ENCODE results near the gene NR1I2. TPM values are rescaled to one million over a fixed set of nuclear protein-coding genes. Genes with fewer than 3 reads are reported as not detected.

The NR1I2 gene
- total RNA-seq, 1 donor from 2014 or later: 0.11 TPM

DNA sequence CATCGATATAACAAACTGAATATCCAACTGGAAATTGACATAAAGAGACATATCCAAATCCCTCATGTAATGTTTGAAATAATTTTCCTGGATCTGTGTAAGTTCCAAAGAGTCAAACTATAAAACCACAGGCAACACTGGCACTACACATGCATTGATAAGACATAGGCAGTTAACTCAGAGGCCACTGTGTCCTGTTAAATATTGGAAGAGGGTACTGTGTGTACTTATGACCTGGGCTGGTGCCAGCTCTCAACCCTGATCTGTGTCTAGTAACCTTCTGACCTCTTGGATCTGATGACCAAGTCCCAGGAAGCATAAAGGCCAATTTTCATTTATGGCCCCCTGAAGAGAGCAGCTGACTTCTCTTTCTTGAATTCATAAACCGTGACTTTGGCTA is 4.5 kb downstream of the NR1I2 start:
- intact Hi-C loops (cut with micrococcal nuclease): no loop called here
- no peaks in the 10 kb centered on the region for H3K4me1 Mint-ChIP-seq (ENCODE audit: low read depth)
- H3K27ac Mint-ChIP-seq: no peak overlapping the region
- DNase-seq (ENCODE audit: low spot score): no peak
- no peak overlapping the region for H3K4me3 Mint-ChIP-seq (ENCODE audit: low read depth)
- no peaks in the 10 kb centered on the region for H3K9me3 Mint-ChIP-seq
- no peaks in the 10 kb centered on the region for H3K36me3 Mint-ChIP-seq (ENCODE audit: low read depth)
- peaks cover 2% of the 10 kb centered on the region for H3K27me3 Mint-ChIP-seq (ENCODE audit: low read depth)

DNA sequence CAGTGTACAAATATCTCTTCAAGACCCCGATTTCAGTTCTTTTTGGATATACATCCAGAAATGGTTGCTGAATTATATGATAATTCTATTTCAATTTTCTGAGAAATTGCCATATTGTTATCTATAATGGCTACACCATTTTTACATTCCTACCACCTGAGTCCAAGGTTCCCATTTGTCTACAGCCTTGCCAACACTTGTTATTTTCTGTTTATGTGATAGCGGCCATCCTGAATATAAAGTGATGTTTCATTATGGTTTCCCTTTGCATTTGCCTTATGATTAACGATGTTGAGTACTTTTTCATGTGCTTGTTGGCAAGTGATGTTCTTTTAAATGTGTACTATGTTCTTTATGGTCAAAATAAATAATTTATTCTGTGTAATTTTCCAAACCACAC is 8.5 kb downstream of the NR1I2 start:
- intact Hi-C loops (cut with micrococcal nuclease): no loop called here
- Mint-ChIP-seq H3K4me1 (ENCODE audit: low read depth) (no peaks in the 10 kb centered on the region), H3K4me3 (ENCODE audit: low read depth) (no peak overlapping the region), H3K36me3 (ENCODE audit: low read depth) (no peaks in the 10 kb centered on the region), H3K9me3 (no peaks in the 10 kb centered on the region), H3K27me3 (ENCODE audit: low read depth) (peaks cover 1% of the 10 kb centered on the region), H3K27ac (no peak overlapping the region)
- no peak for DNase-seq (ENCODE audit: low spot score)

DNA sequence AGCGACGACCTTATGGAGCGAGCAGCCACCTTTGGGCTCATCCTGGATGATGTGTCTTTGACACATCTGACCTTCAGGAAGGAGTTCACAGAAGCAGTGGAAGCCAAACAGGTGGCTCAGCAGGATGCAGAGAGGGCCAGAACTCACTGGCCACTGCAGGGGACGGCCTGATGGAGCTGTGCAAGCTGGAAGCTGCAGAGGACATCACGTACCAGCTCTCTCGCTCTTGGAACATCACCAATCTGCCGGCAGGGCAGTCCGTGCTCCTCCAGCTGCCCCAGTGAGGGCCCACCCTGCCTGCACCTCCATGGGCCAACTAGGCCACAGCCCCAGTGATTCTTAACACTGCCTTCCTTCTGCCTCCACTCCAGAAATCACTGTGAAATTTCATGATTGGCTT is 10.4 kb downstream of the NR1I2 start:
- no peak overlapping the region for H3K4me3 Mint-ChIP-seq (ENCODE audit: low read depth)
- intact Hi-C loops (cut with micrococcal nuclease): no loop called here
- no peaks in the 10 kb centered on the region for H3K36me3 Mint-ChIP-seq (ENCODE audit: low read depth)
- no peaks in the 10 kb centered on the region for H3K4me1 Mint-ChIP-seq (ENCODE audit: low read depth)
- H3K9me3 Mint-ChIP-seq: no peaks in the 10 kb centered on the region
- peaks cover 12% of the 10 kb centered on the region for H3K27me3 Mint-ChIP-seq (ENCODE audit: low read depth)
- H3K27ac Mint-ChIP-seq: no peak overlapping the region
- DNase-seq (ENCODE audit: low spot score): no peak

DNA sequence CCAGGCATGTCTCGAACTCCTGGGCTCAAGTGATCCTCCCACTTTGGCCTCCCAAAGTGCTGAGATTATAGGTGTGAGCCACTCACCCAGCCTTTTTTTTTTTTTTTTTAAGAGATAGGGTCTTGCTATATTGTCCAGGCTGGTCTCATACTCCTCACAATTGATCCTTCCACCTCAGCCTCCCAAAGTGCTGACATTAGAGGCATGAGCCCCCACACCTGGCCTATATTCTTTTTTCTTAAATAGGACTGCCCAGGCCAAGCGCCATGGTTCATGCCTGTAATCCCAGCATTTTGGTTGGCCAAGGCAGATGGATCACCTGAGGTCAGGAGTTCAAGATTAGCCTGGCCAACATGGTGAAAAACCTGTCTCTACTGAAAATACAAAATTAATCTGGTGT is 12.5 kb downstream of the NR1I2 start:
- H3K36me3 Mint-ChIP-seq (ENCODE audit: low read depth): no peaks in the 10 kb centered on the region
- H3K27me3 Mint-ChIP-seq (ENCODE audit: low read depth): peaks cover 12% of the 10 kb centered on the region

DNA sequence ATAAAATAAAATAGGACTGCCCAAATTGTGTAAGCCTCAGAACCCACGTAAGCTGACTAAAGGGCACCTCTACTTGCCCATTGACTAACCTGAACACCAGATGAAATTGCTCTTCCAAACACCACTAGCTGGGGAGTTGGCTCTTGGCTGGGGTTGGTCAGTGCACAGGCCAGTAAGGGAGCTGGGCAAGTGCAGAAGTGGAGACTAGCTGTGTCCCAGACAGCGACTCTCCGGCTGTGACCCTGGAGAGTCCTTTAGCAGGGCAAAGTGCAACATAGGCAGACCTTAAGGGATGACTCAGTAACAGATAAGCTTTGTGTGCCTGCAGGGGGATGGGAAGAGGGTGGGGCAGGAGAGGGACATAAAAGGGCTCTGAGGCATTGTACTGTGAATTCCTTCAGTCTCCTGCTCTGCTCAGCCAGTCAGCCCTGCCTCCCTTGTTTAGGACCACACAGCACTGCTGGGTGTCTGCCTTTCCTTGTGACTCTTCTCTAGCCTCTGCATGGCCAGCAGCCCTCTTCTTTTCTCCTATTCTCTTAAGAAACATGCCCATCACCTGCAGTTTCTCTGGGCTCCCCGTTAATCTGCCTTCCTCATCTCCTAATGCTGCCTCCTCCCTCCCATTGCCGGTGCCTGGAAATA is 13.2 kb downstream of the NR1I2 start:
- no peak for DNase-seq (ENCODE audit: low spot score)
- no peak overlapping the region for H3K27ac Mint-ChIP-seq
- H3K27me3 Mint-ChIP-seq (ENCODE audit: low read depth): peaks cover 15% of the 10 kb centered on the region
- H3K36me3 Mint-ChIP-seq (ENCODE audit: low read depth): no peaks in the 10 kb centered on the region
- no peaks in the 10 kb centered on the region for H3K4me1 Mint-ChIP-seq (ENCODE audit: low read depth)
- intact Hi-C loops (cut with micrococcal nuclease): no loop called here
- H3K9me3 Mint-ChIP-seq: no peaks in the 10 kb centered on the region
- H3K4me3 Mint-ChIP-seq (ENCODE audit: low read depth): no peak overlapping the region

More for the DNA sequence above, 12.5 kb downstream of the NR1I2 start:
- no peak for DNase-seq (ENCODE audit: low spot score)
- no peaks in the 10 kb centered on the region for H3K9me3 Mint-ChIP-seq
- no peak overlapping the region for H3K27ac Mint-ChIP-seq
- H3K4me3 Mint-ChIP-seq (ENCODE audit: low read depth): no peak overlapping the region
- no peaks in the 10 kb centered on the region for H3K4me1 Mint-ChIP-seq (ENCODE audit: low read depth)
- intact Hi-C loops (cut with micrococcal nuclease): no loop called here

DNA sequence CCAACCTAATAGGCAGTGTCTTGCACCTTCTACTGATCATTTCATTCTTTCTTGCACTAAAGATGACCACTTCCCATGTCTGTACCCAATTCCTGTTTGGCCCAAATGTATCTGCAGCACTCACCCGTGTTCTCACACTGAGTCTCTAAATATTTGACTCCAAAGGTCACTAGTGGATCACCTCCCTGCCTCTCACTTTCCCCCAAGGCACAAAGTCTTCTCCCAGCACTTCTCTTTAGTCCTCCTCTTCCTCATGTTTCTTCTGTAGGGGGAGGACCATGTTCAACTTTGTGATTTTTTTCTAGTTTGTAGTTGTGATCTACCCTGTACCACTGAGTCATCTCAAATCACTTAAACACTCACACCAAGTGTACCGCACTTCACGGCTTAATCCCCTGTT is 13.9 kb downstream of the NR1I2 start:
- no peaks in the 10 kb centered on the region for H3K36me3 Mint-ChIP-seq (ENCODE audit: low read depth)
- H3K4me1 Mint-ChIP-seq (ENCODE audit: low read depth): no peaks in the 10 kb centered on the region
- no peaks in the 10 kb centered on the region for H3K9me3 Mint-ChIP-seq
- H3K4me3 Mint-ChIP-seq (ENCODE audit: low read depth): no peak overlapping the region
- H3K27ac Mint-ChIP-seq: no peak overlapping the region
- H3K27me3 Mint-ChIP-seq (ENCODE audit: low read depth): peaks cover 21% of the 10 kb centered on the region
- intact Hi-C loops (cut with micrococcal nuclease): no loop called here
- DNase-seq (ENCODE audit: low spot score): no peak

DNA sequence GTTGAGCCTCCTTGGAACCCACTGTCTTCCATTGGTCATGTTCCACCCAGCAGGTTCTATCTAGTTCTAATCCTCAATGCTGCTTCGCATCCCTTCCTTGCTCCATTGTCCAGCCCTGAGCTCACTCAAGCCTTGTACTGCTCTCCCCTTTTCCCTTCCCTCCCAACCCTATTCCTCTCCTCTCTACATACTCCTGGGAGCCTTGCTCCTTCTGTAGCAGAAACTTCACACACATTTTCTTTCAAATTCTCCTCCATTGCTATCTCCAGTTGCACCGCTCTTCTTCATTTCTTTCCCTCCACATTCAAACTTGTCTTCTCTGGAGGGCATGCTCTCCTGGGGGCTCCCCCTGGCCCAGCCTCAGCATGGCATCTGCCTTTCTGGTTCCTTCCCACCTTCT is 14.5 kb downstream of the NR1I2 start:
- no peak overlapping the region for H3K4me3 Mint-ChIP-seq (ENCODE audit: low read depth)
- H3K4me1 Mint-ChIP-seq (ENCODE audit: low read depth): no peaks in the 10 kb centered on the region
- no peak overlapping the region for H3K27ac Mint-ChIP-seq
- H3K27me3 Mint-ChIP-seq (ENCODE audit: low read depth): peaks cover 21% of the 10 kb centered on the region
- no peak for DNase-seq (ENCODE audit: low spot score)
- intact Hi-C loops (cut with micrococcal nuclease): no loop called here
- H3K9me3 Mint-ChIP-seq: no peaks in the 10 kb centered on the region
- H3K36me3 Mint-ChIP-seq (ENCODE audit: low read depth): no peaks in the 10 kb centered on the region

DNA sequence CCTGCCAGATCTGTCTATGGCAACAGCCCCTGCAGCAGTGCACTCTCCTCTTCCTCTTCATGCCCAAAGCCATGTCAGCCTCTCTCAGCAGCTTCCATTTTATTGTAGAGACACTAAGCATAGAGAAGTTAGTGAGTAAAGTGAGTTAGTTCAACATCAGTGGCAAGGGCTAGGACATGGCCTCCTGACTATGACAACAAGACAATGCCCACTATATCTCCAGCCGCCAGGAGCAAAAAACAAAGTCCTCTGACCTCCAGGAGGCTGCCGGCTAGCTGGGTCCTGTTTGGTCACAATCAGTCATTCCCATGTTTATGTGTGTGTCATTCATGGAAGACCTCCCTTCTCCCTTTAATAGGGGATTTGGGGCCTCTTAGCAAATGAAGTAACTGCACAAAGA is 14.9 kb downstream of the NR1I2 start:
- Mint-ChIP-seq H3K4me1 (ENCODE audit: low read depth) (no peaks in the 10 kb centered on the region), H3K27me3 (ENCODE audit: low read depth) (peaks cover 21% of the 10 kb centered on the region), H3K36me3 (ENCODE audit: low read depth) (no peaks in the 10 kb centered on the region), H3K9me3 (no peaks in the 10 kb centered on the region), H3K4me3 (ENCODE audit: low read depth) (no peak overlapping the region), H3K27ac (no peak overlapping the region)
- intact Hi-C loops (cut with micrococcal nuclease): no loop called here
- DNase-seq (ENCODE audit: low spot score): no peak

DNA sequence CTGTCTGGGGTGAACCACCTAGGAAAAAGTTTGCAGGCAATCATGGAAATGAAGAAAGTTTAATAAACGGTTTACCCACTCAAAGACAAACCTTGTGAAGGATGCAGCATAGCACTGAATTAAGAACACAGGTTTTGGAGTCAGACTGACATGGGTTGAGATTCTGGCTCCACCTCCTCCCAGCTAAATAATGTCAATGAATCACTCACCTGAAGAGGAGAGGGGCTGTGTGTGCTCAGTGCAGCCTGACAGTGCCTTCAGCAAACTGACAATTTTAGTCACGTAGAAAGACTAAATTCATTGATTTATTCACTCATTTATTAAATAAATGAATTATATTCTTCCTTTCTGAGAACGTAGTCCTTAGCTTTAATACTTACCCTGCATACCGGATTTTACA is 18.9 kb downstream of the NR1I2 start:
- intact Hi-C loops (cut with micrococcal nuclease): no loop called here
- Mint-ChIP-seq H3K36me3 (ENCODE audit: low read depth) (no peaks in the 10 kb centered on the region), H3K27me3 (ENCODE audit: low read depth) (peaks cover 23% of the 10 kb centered on the region), H3K4me3 (ENCODE audit: low read depth) (no peak overlapping the region), H3K9me3 (no peaks in the 10 kb centered on the region), H3K27ac (no peak overlapping the region), H3K4me1 (ENCODE audit: low read depth) (no peaks in the 10 kb centered on the region)
- DNase-seq (ENCODE audit: low spot score): no peak

DNA sequence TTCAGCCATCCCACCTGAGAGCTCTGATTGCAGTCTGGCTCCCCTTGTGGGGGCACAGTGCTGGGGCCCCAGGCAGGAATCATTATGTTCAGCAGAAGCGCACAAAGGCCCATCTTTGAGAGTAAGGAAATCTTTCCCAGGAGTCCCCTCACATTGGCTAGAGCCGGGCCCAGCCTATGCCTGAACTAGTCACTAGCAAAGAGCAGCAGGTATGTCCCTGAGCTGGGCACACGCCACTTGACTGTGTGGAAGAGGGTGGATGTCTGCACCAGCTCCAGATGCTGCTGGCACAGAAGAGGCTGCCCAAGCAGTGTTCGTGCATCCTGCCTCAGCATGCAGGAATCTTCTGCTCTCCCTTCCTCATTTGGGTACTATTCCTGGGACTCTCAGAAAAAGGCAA is 26.3 kb downstream of the NR1I2 start:
- intact Hi-C loops (cut with micrococcal nuclease): no loop called here
- Mint-ChIP-seq H3K4me1 (ENCODE audit: low read depth) (peaks cover 6% of the 10 kb centered on the region), H3K9me3 (no peaks in the 10 kb centered on the region), H3K27me3 (ENCODE audit: low read depth) (peaks cover 12% of the 10 kb centered on the region), H3K36me3 (ENCODE audit: low read depth) (no peaks in the 10 kb centered on the region), H3K4me3 (ENCODE audit: low read depth) (no peak overlapping the region), H3K27ac (no peak overlapping the region)
- DNase-seq (ENCODE audit: low spot score): no peak

DNA sequence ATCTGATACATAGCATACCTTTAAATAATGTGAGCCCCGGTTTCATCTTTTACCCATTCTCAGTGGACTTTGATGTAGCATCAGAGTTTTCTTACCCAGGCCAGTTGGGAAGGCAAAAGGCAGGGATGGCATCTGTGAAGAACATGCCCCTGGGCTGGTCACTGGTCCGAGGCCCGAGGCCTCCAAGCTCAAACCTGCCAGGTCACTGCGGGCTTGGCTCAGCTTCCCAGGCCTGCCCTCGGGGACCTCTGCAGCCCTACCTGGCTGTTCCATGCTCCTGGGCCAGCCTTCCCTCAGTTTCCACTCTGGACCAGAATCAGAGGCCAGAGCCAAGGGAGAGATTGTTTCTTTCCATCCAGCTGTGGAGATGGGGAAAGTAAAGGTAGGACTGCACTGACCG is 26.9 kb downstream of the NR1I2 start:
- Mint-ChIP-seq H3K27me3 (ENCODE audit: low read depth) (peaks cover 12% of the 10 kb centered on the region), H3K4me1 (ENCODE audit: low read depth) (peaks cover 6% of the 10 kb centered on the region), H3K9me3 (no peaks in the 10 kb centered on the region), H3K27ac (no peak overlapping the region), H3K4me3 (ENCODE audit: low read depth) (no peak overlapping the region), H3K36me3 (ENCODE audit: low read depth) (no peaks in the 10 kb centered on the region)
- no peak for DNase-seq (ENCODE audit: low spot score)
- intact Hi-C loops (cut with micrococcal nuclease): no loop called here

DNA sequence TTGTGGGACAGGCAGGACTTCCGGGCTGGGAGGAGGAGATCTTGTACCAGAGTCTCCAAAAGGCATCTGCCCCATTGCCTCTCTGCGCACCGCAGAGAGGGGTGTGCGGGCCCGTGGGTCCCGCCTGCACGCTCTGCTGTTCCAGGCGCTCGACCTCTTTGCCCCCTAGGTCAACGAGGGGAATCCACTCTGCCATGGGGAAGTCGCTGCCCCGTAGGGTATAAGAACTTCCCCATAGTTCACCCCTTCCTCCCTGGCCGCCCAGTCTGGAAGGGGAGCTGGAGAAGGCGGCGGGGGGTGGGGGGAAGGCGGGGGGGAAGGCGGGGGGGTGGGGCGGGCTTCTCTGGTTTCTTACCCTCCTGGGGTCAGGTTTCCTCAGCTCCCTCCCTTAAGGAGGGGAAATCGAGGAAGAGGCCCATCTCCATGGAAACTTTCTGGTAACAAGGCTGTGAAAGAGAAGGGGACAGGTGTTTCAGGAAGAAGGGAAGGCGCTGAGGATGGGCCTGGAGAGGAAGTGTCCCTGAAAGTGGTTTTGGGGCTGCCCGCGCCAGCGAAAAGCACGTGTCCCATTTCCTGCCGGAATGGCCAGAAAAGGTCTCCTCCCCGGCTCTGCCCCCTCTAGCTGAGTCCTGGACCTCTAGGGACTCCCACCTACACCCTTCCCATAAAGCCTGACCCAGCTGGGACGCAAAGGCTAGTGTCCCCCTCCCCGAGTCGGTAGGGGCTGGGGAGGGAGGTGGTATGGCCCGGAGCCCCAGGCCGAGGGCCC is 27.5 kb downstream of the NR1I2 start:
- no peak for DNase-seq (ENCODE audit: low spot score)
- H3K9me3 Mint-ChIP-seq: no peaks in the 10 kb centered on the region
- H3K36me3 Mint-ChIP-seq (ENCODE audit: low read depth): no peaks in the 10 kb centered on the region
- peak overlapping the region; percentile 71 for H3K4me3 Mint-ChIP-seq (ENCODE audit: low read depth)
- H3K4me1 Mint-ChIP-seq (ENCODE audit: low read depth): peaks cover 6% of the 10 kb centered on the region
- intact Hi-C loops (cut with micrococcal nuclease): no loop called here
- H3K27ac Mint-ChIP-seq: no peak overlapping the region
- H3K27me3 Mint-ChIP-seq (ENCODE audit: low read depth): peaks cover 14% of the 10 kb centered on the region

DNA sequence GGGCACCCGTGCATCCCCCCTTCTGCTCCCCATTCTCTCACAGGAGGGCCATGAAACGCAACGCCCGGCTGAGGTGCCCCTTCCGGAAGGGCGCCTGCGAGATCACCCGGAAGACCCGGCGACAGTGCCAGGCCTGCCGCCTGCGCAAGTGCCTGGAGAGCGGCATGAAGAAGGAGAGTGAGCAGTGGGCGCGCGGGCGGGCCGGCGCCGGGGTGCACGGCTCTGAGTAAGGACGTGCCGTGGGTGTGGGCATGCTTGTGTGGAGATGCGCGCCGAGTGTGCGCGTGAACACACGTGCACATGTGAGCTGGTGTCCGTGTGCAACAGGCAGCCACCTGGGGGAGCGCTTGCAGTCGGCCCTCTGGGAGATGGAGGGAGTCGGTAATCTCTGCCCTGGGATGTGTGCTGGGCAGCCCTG is 28.1 kb downstream of the NR1I2 start:
- DNase-seq (ENCODE audit: low spot score): peak; percentile 16
- peak overlapping the region; percentile 71 for H3K4me3 Mint-ChIP-seq (ENCODE audit: low read depth)
- intact Hi-C loops (cut with micrococcal nuclease): no loop called here
- peaks cover 11% of the 10 kb centered on the region for H3K27me3 Mint-ChIP-seq (ENCODE audit: low read depth)
- H3K9me3 Mint-ChIP-seq: no peaks in the 10 kb centered on the region
- H3K27ac Mint-ChIP-seq: peak overlapping the region; percentile 64
- no peaks in the 10 kb centered on the region for H3K36me3 Mint-ChIP-seq (ENCODE audit: low read depth)
- peaks cover 6% of the 10 kb centered on the region for H3K4me1 Mint-ChIP-seq (ENCODE audit: low read depth)
